Measurements from ENCODE around the gene CDK11A.
"Not testable (repeated sequence)": the region's sequence is repeated elsewhere in the genome, so short reads cannot be mapped to it uniquely, and the experiment has no call there.

Gene CDK11A

DNA sequence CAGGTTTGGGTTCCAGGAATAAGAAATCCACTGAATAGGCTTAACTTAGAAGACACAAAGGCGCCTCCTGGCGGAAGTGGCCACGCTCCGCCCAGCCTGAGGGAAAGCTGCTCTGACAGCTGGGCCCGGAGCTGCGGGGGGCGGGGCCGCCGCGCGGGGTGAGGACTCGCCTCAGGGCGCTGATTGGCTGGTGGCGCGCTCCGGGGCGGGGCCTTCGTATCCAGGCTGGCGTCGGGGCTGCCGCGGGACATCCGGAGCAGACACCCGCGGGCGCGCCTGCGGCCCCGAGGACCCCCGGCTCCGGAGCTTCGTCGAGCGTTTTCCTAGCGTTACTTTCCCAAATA is 22.4 kb upstream of the CDK11A start:
- H3K9me3 Mint-ChIP-seq; DNase-seq (ENCODE audit: low spot score); H3K27ac Mint-ChIP-seq; H3K27me3 Mint-ChIP-seq (ENCODE audit: low read depth); H3K36me3 Mint-ChIP-seq (ENCODE audit: low read depth); H3K4me1 Mint-ChIP-seq (ENCODE audit: low read depth): not testable (repeated sequence)
- H3K4me3 Mint-ChIP-seq, result peak overlapping the region; percentile 40

DNA sequence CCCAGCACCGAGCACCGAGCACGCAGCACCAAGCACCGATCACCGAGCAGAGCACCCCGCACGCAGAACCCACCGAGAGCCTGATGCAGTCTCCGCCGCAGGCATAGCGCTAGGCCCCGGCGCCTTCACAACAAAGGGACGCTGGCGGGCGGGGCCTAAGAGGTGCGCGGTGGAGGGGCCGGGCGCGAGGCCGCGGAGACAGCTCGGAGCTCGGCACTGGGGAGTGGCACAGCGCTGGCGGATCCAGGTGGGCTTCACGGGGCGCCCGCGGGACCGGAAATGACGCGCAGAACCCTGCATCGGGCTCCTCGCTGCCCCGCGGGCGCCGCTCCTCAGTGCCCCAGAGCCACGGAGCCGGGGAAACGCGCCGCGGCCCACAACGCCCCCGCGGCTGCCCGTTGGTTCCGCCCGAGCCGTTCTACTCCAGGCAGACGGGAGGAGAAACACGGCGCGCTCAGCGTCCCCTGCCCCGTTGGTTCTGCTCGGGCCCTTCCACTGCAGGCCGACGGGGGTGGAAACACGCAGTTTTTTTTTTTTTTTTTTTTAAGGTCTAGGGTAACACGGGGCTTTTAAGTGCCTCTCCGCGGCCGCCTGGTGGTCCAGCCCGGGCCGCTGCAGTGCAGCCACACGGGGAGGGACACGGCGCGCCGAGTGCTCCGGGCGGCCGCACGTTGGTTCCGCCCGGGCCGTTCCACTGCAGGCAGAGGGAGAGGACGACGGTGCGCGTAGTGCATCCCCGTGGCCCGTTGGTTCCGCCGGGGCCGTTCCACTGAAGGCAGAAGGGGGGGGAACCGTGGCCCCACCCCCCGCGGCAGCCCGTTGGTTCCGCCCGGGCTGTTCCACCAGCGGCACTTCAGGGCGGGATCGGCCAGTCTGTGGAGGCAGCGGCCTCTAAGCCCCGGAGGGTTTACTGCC is 21.8 kb upstream of the CDK11A start:
- peak; percentile 81 for DNase-seq (ENCODE audit: low spot score)
- not testable (repeated sequence) for H3K36me3 Mint-ChIP-seq (ENCODE audit: low read depth); H3K9me3 Mint-ChIP-seq; H3K27me3 Mint-ChIP-seq (ENCODE audit: low read depth); H3K4me1 Mint-ChIP-seq (ENCODE audit: low read depth)
- H3K4me3 Mint-ChIP-seq, result peak overlapping the region; percentile 40
- peak overlapping the region; percentile 75 for H3K27ac Mint-ChIP-seq

DNA sequence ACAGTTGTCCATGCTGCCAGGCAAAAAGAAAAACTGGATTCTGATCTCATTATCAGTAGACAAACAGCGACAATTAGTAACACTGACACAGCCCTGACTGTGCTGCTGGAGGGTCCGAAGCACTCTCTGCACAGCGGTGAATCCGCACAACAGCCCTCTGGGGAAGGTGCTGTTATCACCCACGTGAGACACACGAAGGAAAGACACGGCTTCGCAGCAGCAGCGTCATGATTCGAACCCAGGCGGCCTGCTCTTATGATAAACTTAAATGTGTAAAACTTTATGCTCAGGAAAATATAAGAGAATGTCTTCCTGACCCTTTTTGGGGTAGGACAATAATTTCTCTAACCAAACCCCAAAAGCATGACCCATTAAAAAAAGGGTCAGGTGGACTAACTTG is 18.4 kb upstream of the CDK11A start:
- H3K9me3 Mint-ChIP-seq; H3K4me3 Mint-ChIP-seq; H3K27me3 Mint-ChIP-seq (ENCODE audit: low read depth); H3K27ac Mint-ChIP-seq; H3K36me3 Mint-ChIP-seq (ENCODE audit: low read depth); H3K4me1 Mint-ChIP-seq (ENCODE audit: low read depth); DNase-seq (ENCODE audit: low spot score): not testable (repeated sequence)

DNA sequence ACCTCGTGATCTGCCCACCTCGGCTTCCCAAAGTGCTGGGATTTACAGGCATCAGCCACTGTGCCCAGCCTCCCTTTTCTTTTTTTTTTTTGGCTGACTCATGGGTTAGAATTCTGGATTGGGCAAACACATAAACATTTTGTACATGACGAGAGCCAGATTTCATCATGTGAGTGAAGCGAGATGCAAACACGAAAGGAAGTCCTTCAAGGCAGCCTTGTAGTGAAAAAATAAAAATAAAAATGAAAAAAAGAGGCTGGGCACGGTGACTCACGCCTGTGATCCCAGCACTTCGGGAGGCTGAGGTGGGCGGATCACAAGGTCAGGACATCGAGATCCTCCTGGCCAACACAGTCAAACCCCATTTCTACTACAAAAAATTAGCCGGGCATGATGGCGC is 16.9 kb upstream of the CDK11A start:
- H3K36me3 Mint-ChIP-seq (ENCODE audit: low read depth); H3K4me1 Mint-ChIP-seq (ENCODE audit: low read depth); DNase-seq (ENCODE audit: low spot score); H3K27ac Mint-ChIP-seq; H3K4me3 Mint-ChIP-seq; H3K27me3 Mint-ChIP-seq (ENCODE audit: low read depth); H3K9me3 Mint-ChIP-seq: not testable (repeated sequence)

DNA sequence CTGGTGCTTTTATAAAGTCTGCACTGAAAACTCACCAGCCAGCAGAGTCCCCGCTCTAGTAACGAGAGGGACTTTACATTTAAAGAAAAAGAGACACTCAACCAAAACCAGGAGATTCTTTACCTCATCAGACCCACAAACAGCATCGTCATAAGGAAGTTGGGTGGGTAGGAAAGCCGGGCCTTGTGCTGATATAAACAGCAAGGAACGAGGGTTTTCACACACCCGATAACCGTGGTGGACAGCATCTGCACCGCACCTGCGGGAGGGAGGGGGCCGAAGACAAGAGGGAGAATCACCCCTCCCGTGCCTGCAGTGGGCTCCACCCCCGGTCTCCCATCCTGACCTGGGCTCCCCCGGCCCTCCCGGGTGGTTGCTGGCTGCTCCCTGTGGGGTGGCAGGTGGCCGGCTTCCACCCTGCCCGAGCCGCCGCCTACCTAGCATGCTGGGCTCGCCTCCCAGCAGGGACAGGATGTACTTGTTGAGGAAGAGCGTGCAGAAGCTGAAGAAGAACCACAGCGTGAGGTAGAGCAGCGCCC is 14.7 kb upstream of the CDK11A start:
- not testable (repeated sequence) for H3K36me3 Mint-ChIP-seq (ENCODE audit: low read depth)

DNA sequence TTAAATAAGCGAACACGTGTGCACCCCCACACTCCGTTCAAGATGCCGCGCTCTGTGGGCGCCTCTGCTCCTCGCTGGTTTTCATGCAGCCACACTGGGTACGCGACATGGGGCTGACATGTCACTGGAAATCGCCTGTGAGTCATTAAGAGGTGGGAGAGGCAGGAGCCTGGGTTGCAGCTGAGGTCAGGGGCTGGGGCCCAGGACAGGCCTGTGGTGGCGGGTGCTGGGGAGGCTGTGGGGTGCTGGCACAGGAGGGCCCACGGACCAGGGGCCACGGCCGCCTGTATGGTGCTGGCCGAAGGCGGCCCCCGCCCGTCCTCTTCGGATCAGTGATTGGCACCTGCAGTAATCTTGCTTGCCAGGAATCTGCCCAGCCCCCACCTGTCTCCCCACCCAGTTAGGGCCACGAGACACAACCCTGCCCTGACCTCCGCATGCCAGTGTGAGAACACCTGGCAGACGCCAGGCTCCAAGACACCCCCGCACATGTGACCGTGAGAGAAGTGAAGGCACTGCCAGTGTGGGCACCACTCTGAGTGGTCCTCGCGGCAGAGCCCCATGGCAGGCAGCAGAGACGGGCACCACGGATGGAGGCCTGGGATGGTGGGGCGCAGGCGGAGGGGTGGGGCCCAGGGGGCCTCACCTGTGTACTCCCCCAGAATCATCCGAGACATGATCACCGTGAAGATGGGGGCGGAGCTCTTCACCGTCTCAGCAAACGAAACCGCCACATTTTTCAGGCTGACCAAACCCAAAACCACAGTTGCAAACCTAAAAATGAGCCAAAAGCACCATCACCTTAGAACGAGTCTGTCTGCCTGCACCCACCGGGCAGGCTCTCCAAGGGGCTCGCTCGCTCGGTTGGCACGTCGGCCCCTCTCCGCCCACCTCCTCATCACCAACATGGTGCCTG is 13.8 kb upstream of the CDK11A start:
- H3K27ac Mint-ChIP-seq; H3K36me3 Mint-ChIP-seq (ENCODE audit: low read depth); H3K4me1 Mint-ChIP-seq (ENCODE audit: low read depth); H3K27me3 Mint-ChIP-seq (ENCODE audit: low read depth); H3K4me3 Mint-ChIP-seq; DNase-seq (ENCODE audit: low spot score); H3K9me3 Mint-ChIP-seq: not testable (repeated sequence)

More for the DNA sequence above, 14.7 kb upstream of the CDK11A start:
- H3K27me3 Mint-ChIP-seq (ENCODE audit: low read depth); H3K9me3 Mint-ChIP-seq; H3K4me3 Mint-ChIP-seq; H3K27ac Mint-ChIP-seq; DNase-seq (ENCODE audit: low spot score); H3K4me1 Mint-ChIP-seq (ENCODE audit: low read depth): not testable (repeated sequence)

DNA sequence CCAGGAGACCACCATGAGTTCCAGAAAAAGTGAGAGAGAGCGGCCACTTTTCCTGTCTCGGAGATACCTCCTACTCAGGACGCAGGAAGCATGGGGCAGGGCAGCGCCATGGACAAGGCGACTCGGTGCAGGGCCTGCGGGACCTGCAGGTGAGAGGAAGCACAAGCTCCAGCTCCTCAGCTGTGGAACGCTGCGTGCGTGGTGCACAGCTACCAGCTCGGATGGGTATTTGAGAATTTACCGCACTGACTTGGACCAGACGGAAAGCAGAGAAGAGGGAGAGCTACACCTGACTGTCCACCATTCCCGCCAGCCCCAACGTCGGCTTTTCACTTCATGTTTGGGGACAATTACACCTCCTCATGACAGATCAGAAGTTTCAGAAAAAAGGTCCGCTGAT is 8.2 kb upstream of the CDK11A start:
- Mint-ChIP-seq H3K36me3 (ENCODE audit: low read depth) (peaks cover 26% of the 10 kb centered on the region), H3K27me3 (ENCODE audit: low read depth) (no peaks in the 10 kb centered on the region), H3K4me1 (ENCODE audit: low read depth) (peaks cover 10% of the 10 kb centered on the region), H3K9me3 (no peaks in the 10 kb centered on the region), H3K4me3 (no peak overlapping the region), H3K27ac (no peak overlapping the region)
- no peak for DNase-seq (ENCODE audit: low spot score)

DNA sequence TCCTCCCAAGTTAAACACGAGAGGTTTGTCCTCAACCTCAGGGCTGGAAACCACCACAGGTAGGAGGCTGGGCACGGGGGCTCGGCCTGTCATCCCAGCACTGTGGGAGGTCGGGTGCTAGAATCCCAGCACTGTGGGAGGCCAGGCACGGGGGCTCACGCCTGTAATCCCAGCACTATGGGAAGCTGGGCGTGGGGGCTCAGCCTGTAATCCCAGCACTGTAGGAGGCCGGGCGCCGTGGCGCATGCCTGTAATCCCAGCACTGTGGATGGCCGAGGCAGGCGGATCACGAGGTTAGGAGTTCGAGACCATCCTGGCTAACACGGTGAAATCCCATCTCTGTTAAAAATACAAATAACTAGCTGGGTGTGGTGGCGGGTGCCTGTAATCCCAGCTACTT is 6.7 kb upstream of the CDK11A start:
- Mint-ChIP-seq H3K4me1 (ENCODE audit: low read depth) (peaks cover 10% of the 10 kb centered on the region), H3K9me3 (no peaks in the 10 kb centered on the region), H3K36me3 (ENCODE audit: low read depth) (peaks cover 29% of the 10 kb centered on the region), H3K27ac (no peak overlapping the region), H3K27me3 (ENCODE audit: low read depth) (no peaks in the 10 kb centered on the region), H3K4me3 (no peak overlapping the region)
- DNase-seq (ENCODE audit: low spot score), result no peak

DNA sequence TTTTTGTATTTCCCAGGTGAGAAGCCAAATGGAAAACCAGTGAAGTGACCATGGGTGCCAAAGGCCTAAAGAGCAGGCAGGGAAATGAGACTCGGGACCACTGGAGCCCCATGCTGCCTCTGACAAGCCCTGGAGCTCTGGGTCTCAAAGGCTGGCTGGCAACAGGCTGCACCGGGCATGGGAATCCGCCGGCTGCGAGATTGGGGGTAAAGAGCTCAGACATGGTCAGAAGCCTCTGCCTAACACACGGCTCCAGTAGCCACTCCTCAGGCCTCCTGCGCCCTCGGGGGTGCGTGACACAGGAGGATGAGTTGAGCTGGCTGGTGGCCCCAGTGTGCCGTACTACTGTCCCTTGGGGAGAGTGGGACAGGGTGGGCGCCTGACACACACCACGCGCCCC is 6.1 kb upstream of the CDK11A start:
- H3K4me3 Mint-ChIP-seq; H3K27ac Mint-ChIP-seq; H3K27me3 Mint-ChIP-seq (ENCODE audit: low read depth); H3K9me3 Mint-ChIP-seq; DNase-seq (ENCODE audit: low spot score): not testable (repeated sequence)
- Mint-ChIP-seq H3K36me3 (ENCODE audit: low read depth) (peaks cover 28% of the 10 kb centered on the region), H3K4me1 (ENCODE audit: low read depth) (peaks cover 10% of the 10 kb centered on the region)

DNA sequence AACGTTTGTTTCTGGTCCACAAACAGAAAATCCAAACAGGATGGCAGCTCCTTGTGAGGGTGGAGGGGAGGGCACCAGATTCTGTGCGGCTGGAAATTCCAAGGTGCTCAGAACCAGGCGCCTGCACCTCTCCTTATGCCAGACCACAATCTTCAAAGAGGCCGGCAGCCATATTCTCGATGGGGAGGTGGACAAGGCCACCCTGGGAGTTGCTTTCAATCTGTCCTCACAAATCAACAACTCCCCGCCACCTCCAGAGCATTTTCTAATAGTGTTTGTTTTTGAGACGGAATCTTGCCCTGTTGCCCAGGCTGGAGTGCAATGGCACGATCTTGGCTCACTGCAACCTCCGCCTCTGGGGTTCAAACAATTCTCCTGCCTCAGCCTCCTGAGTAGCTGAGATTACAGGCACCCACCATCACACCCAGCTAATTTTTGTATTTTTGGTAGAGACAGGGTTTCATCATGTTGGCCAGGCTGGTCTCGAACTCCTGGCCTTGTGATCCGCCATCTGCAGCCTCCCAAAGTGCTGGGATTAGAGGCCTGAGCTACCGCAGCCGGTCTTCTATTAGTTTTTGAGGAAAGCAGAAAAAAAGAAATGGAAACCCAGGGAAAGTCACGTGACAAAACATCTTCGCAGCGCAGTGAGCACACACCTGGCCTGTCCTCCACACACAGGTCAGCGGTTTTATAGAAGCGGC is 5.1 kb upstream of the CDK11A start:
- peak overlapping the region; percentile 99 for H3K27ac Mint-ChIP-seq

DNA sequence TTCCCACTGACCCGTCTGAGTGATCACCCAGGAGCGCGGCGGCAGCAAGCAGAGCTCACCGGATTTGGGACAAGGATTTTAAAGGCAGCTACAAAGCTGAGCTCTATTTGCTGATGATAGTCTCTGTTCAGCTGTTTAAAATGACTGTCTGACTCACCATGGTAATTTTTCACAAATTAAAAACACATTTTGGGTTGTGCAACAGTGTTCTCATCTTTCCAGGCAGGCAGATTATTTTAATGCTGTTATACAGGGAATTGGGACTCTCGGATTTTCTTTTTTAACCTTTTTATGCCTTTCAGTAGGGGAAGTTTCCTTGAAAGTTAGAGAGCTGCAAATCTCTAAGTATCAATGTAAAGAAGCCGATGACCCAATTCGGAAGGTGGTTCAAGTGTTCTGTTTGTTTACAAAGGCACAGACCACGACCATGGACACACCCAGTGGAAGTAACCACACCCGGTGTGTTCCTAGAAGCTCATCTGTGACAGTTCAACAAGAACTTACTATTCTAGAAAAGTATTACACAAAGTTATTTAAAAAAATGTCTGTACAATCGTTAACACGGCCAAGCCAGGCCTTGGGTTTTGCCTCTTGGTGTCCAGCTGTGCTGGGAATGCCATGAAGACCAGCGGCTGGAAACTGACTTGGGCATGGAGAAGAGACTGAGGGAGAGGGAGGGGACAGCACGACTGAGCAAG is 4.3 kb upstream of the CDK11A start:
- H3K27ac Mint-ChIP-seq, result peak overlapping the region; percentile 99
- peaks cover 12% of the 10 kb centered on the region for H3K4me1 Mint-ChIP-seq (ENCODE audit: low read depth)
- DNase-seq (ENCODE audit: low spot score); H3K27me3 Mint-ChIP-seq (ENCODE audit: low read depth); H3K9me3 Mint-ChIP-seq: not testable (repeated sequence)
- peak overlapping the region; percentile 83 for H3K4me3 Mint-ChIP-seq
- H3K36me3 Mint-ChIP-seq (ENCODE audit: low read depth), result peaks cover 26% of the 10 kb centered on the region

More for the DNA sequence above, 5.1 kb upstream of the CDK11A start:
- DNase-seq (ENCODE audit: low spot score); H3K9me3 Mint-ChIP-seq; H3K27me3 Mint-ChIP-seq (ENCODE audit: low read depth): not testable (repeated sequence)
- H3K4me1 Mint-ChIP-seq (ENCODE audit: low read depth), result peaks cover 12% of the 10 kb centered on the region
- H3K36me3 Mint-ChIP-seq (ENCODE audit: low read depth), result peaks cover 28% of the 10 kb centered on the region
- peak overlapping the region; percentile 83 for H3K4me3 Mint-ChIP-seq

DNA sequence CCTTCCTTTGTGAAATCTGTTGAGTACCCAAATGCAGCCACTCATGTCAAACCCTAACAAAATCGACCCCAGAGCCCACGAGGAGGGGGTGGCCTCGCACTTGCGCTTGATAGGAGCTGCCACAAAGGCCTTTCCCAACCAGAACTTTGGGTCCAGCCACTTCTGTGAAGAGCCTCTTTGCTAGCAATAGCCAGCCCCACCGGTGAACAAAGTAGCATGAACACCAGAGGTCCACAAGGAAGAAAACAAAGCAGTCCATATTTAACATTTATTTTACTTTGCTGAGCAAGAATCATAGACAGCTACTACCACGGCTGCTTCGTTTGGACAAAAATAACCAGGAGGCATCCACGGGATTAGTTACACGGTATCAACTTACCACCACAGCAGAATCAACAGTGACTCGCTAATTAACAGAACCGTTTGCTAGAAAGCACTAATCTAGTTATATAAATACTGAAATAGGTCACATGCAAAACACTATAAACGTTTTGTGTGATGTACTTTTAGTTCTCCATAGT is 3.0 kb upstream of the CDK11A start:
- not testable (repeated sequence) for DNase-seq (ENCODE audit: low spot score); H3K9me3 Mint-ChIP-seq; H3K27me3 Mint-ChIP-seq (ENCODE audit: low read depth)
- Mint-ChIP-seq H3K36me3 (ENCODE audit: low read depth) (peaks cover 21% of the 10 kb centered on the region), H3K27ac (peak overlapping the region; percentile 73), H3K4me3 (peak overlapping the region; percentile 7), H3K4me1 (ENCODE audit: low read depth) (peaks cover 12% of the 10 kb centered on the region)

DNA sequence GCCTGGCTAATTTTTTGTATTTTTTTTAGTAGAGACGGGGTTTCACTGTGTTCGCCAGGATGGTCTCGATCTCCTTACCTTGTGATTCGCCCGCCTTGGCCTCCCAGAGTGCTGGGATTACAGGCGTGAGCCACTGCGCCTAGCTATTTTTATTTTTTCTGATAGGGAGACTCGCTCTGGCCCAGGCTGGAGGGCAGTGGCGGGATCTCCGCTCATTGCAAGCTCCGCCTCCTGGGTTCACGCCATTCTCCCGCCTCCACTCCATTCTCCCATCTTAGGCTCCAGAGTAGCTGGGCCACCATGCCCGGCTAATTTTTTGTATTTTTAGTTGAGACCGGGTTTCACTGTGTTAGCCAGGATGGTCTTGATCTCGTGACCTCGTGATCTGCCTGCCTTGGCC is 1.9 kb upstream of the CDK11A start:
- peak overlapping the region; percentile 71 for H3K27ac Mint-ChIP-seq
- H3K9me3 Mint-ChIP-seq; DNase-seq (ENCODE audit: low spot score); H3K27me3 Mint-ChIP-seq (ENCODE audit: low read depth): not testable (repeated sequence)
- peaks cover 28% of the 10 kb centered on the region for H3K36me3 Mint-ChIP-seq (ENCODE audit: low read depth)
- H3K4me3 Mint-ChIP-seq, result peak overlapping the region; percentile 65
- peaks cover 15% of the 10 kb centered on the region for H3K4me1 Mint-ChIP-seq (ENCODE audit: low read depth)
